K562 (cell line): ENCODE data around the gene ZBTB32. TPM values are rescaled to one million over a fixed set of nuclear protein-coding genes. Genes with fewer than 3 reads are reported as not detected.

Experiments used
- GTF2B ChIP-seq: IDR thresholded peaks from 2 replicates; pipeline ENCODE4 v1.6.1; 2011; ENCODE audit not compliant: insufficient read length; ENCODE audit errors: extremely low read depth
- MED1 ChIP-seq: sonication (generic); formaldehyde crosslinking; IDR thresholded peaks from 2 replicates; pipeline ENCODE4 v1.8.1; 2023; ENCODE audit warnings: missing genetic modification reagents, borderline replicate concordance
- MYC ChIP-seq, 2 experiments: fragments of 250-450 bp in 1 of 2; sonication (Bioruptor Pico) in 1 of 2; IDR thresholded peaks; 2 replicates each; pipeline versions ENCODE4 v1.5.1 to v1.6.1; 2012 to 2021; ENCODE audit warnings: low read depth in 2 of 2, borderline replicate concordance in 1 of 2, improper control_type of control experiment in 1 of 2, low read length in 1 of 2, mild to moderate bottlenecking in 1 of 2, moderate library complexity in 1 of 2
- SRF ChIP-seq, 2 experiments: fragments of 250-450, 450-650 bp in 1 of 2; sonication (Bioruptor Pico) in 1 of 2; sonication (generic) in 1 of 2; formaldehyde crosslinking; IDR thresholded peaks; 2 replicates each; pipeline versions ENCODE4 v1.5.0 to v1.5.1; 2020 to 2022; ENCODE audit warnings: mild to moderate bottlenecking in 1 of 2, missing genetic modification reagents in 1 of 2
- TBP ChIP-seq: optimal IDR thresholded peaks from 2 replicates; pipeline ENCODE3; 2011; ENCODE audit warnings: low read depth, low read length, improper control_type of control experiment
- ZNF586 ChIP-seq: fragments of 450-650 bp; formaldehyde crosslinking; conservative IDR thresholded peaks from 2 replicates; pipeline ENCODE4 v1.4.0; 2020; ENCODE audit warnings: mild to moderate bottlenecking, moderate library complexity
- polyA plus RNA-seq, 8 experiments: library from polyadenylated mRNA; depleted of rRNA in 4 of 8; stranded (reverse) in 5 of 8; unstranded in 3 of 8; fragments of >200 nt; fragmentation: Nextera tagmentation in 2 of 8; fragmentation: Illumina TruSeq in 1 of 8; extraction: Ambion mirVana in 2 of 8; extraction: Trizol in 1 of 8; gene quantifications; 2 replicates each; pipeline versions ENCODE4 v1.2.1 to v1.2.3, GENCODE V29; 2011 to 2014; ENCODE audit warnings: inconsistent platforms in 1 of 8, missing spikeins in 1 of 8
- total RNA-seq, 7 experiments: library from RNA; depleted of rRNA in 6 of 7; stranded (reverse); fragments of >200 nt in 6 of 7; fragmentation: Illumina TruSeq in 2 of 7; extraction: Trizol in 2 of 7; gene quantifications; 2 replicates each; pipeline versions ENCODE4 v1.2.1 to v1.2.3, GENCODE V29; 2011 to 2021; ENCODE audit warnings: low replicate concordance in 1 of 7
- TF ChIP-seq, protein P1 (sequence below): sonication (generic); formaldehyde crosslinking; IDR thresholded peaks from 2 replicates; pipeline ENCODE4 v1.8.0; 2023; ENCODE audit warnings: missing genetic modification reagents, mild to moderate bottlenecking, borderline replicate concordance
- TF ChIP-seq, protein P2 (sequence below): fragments of 450-650 bp; IDR thresholded peaks from 2 replicates; pipeline ENCODE4 v1.7.1; 2018; ENCODE audit warnings: mild to moderate bottlenecking, low read depth; ENCODE audit not compliant: partially characterized antibody

Gene ZBTB32
- total and polyA plus RNA-seq, 9 of the 15 experiments (the other 6 are each of a cell fraction or from before 2014, with no cell fraction given), result 0.20 TPM; not detected in 8

DNA sequence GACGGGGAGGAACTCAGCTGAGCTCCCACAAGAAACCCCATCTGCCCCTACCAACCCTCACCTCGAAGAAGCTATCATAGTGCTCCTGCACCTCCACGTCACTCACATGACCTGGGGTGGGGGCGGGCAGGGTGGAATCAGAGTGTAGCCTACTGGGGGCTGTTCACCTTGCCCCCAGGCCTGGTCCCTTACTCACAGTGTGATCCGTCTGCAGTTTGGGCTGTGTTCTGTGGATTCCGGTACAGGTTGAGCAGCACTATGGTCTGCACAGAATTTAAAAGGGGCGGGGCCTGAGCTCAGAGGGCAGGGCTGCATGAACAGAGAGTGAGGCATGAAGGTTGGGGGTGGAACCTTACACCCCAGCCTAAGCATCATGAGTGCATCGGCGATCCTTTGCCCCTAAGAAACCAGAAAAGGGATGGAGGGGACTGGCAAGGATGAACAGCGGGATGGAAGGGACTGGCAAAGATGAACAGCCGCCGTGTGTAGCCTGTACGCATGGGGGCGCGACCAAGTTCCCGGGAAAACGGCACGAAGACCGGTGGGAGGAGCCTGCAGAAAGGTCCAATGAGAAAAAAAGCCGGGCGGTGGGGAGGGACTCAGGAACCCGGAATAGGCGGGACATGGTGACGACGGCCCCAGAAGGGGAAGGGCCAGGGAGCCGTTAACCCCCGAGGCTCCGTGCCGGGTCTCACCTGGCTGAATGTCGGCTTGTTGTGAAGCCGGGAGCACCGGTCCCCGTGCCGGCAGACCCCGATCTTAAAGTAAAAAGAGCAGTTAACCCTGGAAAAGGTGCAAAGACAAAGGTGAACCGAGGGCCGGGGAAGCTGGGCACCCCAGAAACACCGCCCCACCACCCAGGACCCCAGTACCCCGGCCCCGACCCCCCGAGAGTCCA is 40.3 kb downstream of the ZBTB32 start (continued):
- no peak for TF ChIP-seq GTF2B
- no peak for TF ChIP-seq ZNF586 (CRISPR knock-in tag)
- TF ChIP-seq SRF (CRISPR knock-in tag; IDR thresholded peaks at IDR 0.05), result no peak
- no peak for TF ChIP-seq MED1
- TF ChIP-seq, protein P1, sequence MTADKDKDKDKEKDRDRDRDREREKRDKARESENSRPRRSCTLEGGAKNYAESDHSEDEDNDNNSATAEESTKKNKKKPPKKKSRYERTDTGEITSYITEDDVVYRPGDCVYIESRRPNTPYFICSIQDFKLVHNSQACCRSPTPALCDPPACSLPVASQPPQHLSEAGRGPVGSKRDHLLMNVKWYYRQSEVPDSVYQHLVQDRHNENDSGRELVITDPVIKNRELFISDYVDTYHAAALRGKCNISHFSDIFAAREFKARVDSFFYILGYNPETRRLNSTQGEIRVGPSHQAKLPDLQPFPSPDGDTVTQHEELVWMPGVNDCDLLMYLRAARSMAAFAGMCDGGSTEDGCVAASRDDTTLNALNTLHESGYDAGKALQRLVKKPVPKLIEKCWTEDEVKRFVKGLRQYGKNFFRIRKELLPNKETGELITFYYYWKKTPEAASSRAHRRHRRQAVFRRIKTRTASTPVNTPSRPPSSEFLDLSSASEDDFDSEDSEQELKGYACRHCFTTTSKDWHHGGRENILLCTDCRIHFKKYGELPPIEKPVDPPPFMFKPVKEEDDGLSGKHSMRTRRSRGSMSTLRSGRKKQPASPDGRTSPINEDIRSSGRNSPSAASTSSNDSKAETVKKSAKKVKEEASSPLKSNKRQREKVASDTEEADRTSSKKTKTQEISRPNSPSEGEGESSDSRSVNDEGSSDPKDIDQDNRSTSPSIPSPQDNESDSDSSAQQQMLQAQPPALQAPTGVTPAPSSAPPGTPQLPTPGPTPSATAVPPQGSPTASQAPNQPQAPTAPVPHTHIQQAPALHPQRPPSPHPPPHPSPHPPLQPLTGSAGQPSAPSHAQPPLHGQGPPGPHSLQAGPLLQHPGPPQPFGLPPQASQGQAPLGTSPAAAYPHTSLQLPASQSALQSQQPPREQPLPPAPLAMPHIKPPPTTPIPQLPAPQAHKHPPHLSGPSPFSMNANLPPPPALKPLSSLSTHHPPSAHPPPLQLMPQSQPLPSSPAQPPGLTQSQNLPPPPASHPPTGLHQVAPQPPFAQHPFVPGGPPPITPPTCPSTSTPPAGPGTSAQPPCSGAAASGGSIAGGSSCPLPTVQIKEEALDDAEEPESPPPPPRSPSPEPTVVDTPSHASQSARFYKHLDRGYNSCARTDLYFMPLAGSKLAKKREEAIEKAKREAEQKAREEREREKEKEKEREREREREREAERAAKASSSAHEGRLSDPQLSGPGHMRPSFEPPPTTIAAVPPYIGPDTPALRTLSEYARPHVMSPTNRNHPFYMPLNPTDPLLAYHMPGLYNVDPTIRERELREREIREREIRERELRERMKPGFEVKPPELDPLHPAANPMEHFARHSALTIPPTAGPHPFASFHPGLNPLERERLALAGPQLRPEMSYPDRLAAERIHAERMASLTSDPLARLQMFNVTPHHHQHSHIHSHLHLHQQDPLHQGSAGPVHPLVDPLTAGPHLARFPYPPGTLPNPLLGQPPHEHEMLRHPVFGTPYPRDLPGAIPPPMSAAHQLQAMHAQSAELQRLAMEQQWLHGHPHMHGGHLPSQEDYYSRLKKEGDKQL (CRISPR knock-in tag), result no peak
- TF ChIP-seq MYC (IDR thresholded peaks at IDR 0.05; ENCODE audit: low read depth, low read length), result peak; percentile 43; the same call in 1 of the 2 replicates
- no peak for TF ChIP-seq MYC (CRISPR knock-in tag; IDR thresholded peaks at IDR 0.05; ENCODE audit: borderline replicate concordance, low read depth)
- TF ChIP-seq, protein P2, sequence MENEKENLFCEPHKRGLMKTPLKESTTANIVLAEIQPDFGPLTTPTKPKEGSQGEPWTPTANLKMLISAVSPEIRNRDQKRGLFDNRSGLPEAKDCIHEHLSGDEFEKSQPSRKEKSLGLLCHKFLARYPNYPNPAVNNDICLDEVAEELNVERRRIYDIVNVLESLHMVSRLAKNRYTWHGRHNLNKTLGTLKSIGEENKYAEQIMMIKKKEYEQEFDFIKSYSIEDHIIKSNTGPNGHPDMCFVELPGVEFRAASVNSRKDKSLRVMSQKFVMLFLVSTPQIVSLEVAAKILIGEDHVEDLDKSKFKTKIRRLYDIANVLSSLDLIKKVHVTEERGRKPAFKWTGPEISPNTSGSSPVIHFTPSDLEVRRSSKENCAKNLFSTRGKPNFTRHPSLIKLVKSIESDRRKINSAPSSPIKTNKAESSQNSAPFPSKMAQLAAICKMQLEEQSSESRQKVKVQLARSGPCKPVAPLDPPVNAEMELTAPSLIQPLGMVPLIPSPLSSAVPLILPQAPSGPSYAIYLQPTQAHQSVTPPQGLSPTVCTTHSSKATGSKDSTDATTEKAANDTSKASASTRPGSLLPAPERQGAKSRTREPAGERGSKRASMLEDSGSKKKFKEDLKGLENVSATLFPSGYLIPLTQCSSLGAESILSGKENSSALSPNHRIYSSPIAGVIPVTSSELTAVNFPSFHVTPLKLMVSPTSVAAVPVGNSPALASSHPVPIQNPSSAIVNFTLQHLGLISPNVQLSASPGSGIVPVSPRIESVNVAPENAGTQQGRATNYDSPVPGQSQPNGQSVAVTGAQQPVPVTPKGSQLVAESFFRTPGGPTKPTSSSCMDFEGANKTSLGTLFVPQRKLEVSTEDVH, result peak; percentile 100
- peak; percentile 60 for TF ChIP-seq TBP
